NCI-H1092 (cell line): ENCODE measurements around the gene TNFRSF25.
"Not testable (repeated sequence)": the region's sequence is repeated elsewhere in the genome, so short reads cannot be mapped to it uniquely, and the experiment has no call there.

Experiments used
- DNase-seq: peaks from one replicate; lab custom pipeline; 2025; lab: John Stamatoyannopoulos, UW

Gene TNFRSF25

GRCh38 chr1:6450943-6451373, 15.0 kb downstream of the TNFRSF25 start:
- DNase-seq, result no peak

GRCh38 chr1:6450486-6450885, 15.5 kb downstream of the TNFRSF25 start:
- not testable (repeated sequence) for DNase-seq

GRCh38 chr1:6450005-6450450, 15.9 kb downstream of the TNFRSF25 start:
- DNase-seq, result no peak

- DNase-seq, result peak; percentile 93
Measured at GRCh38 chr1:6448749-6449631, 17.0 kb downstream of the TNFRSF25 start.

- DNase-seq, result no peak
Measured at GRCh38 chr1:6447818-6448748, 17.9 kb downstream of the TNFRSF25 start.

- DNase-seq, result no peak
Measured at GRCh38 chr1:6447016-6447817, 18.8 kb downstream of the TNFRSF25 start.

- no peak for DNase-seq
Measured at GRCh38 chr1:6446665-6447015, 19.3 kb downstream of the TNFRSF25 start.

- not testable (repeated sequence) for DNase-seq
Measured at GRCh38 chr1:6445929-6446328, 20.0 kb downstream of the TNFRSF25 start.

GRCh38 chr1:6445062-6445763, 20.8 kb downstream of the TNFRSF25 start:
- no peak for DNase-seq

- no peak for DNase-seq
Measured at GRCh38 chr1:6444377-6444776, 21.6 kb downstream of the TNFRSF25 start.

GRCh38 chr1:6443339-6444115, 22.4 kb downstream of the TNFRSF25 start:
- DNase-seq, result no peak

GRCh38 chr1:6441586-6441985, 24.4 kb downstream of the TNFRSF25 start:
- no peak for DNase-seq

GRCh38 chr1:6440198-6441126, 25.5 kb downstream of the TNFRSF25 start:
- no peak for DNase-seq

GRCh38 chr1:6438047-6438525, 27.9 kb downstream of the TNFRSF25 start:
- peak; percentile 90 for DNase-seq

GRCh38 chr1:6437012-6437700, 28.8 kb downstream of the TNFRSF25 start:
- peak; percentile 90 for DNase-seq

GRCh38 chr1:6436277-6436676, 29.7 kb downstream of the TNFRSF25 start:
- not testable (repeated sequence) for DNase-seq

- no peak for DNase-seq
Measured at GRCh38 chr1:6435547-6435946, 30.4 kb downstream of the TNFRSF25 start.

- no peak for DNase-seq
Measured at GRCh38 chr1:6435129-6435528, 30.8 kb downstream of the TNFRSF25 start.
